NCI-H128 (cell line): ENCODE data around the gene CCDC116.

Source experiments
- DNase-seq: peaks from one replicate; lab custom pipeline; 2025; ENCODE audit not compliant: unreplicated experiment; lab: John Stamatoyannopoulos, UW

Gene CCDC116

GRCh38 chr22:21679383-21679782 is 46.8 kb downstream of the CCDC116 start:
- no peak for DNase-seq

DNA sequence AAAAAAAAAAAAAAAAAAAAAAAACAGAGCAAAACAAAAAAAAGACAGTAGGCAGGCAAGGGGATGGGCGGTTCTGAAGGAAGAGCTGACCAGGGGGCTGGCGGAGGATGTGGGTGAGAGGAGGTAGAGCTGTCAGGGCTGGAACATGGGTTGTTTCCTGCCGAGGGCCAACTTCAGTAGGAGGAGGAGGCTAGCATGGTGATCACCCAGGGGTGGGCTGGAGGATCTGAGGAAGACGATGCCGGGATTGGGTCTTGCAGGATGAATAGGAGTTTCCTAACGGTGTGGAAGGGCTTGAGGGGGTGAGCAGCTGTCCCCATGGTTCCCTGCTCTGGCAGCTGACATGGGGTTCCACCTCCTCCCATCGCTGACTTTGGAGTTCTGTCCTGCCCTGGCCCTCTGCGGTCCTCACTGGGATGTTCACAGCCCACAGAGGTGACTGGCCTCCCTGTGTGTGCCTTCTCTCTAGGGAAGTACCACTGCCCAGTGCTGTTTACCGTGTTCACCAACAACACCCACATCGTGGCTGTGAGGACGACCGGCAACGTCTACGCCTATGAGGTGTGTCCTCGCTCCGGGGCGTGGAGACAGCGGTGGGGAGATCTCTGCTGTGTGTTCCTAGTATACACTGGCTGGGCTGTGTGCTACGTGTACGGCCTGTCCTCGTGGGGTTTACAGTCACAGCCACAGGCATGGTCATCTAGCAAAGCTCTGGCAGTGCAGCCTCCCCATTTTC is 48.4 kb downstream of the CCDC116 start:
- DNase-seq = no peak

GRCh38 chr22:21681566-21682370 is 49.2 kb downstream of the CCDC116 start:
- no peak for DNase-seq

DNA sequence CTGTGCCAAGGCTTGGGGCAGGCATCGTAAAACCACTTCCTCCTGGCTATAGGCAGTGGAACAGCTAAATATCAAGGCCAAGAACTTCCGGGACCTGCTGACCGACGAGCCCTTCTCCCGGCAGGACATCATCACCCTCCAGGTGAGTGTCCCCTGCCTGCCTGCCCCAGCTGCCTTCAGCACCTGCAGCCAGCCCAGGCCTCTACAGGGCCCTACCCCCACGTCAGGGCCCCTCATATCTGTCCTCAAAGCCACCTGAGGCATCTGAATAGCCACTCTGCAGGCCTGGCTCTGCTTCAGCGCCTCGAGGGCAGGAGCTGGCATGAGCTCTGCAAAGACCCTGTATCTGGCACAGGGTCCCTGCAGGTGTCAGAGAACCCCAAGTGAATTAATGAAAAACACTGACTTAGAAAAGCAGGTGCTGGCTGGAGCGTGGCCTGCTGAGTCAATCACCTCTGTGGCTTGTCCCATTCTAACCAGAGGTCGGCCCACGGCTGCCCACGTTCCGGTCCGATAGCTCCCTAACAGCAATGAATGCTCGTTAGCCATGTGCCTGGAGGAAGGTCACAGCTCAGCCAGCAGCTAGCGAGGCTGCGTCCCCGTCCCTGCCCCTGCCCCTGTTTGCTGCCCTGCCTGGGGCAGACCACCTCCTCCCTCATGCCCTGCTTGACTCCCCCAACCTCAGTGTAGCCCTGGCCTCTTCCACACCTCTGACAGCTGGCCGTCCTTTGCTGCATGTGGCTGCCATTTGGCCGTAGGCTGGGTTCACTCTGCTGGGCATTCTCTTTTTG is 50.0 kb downstream of the CCDC116 start:
- DNase-seq = no peak

GRCh38 chr22:21683401-21683811 is 50.8 kb downstream of the CCDC116 start:
- no peak for DNase-seq

DNA sequence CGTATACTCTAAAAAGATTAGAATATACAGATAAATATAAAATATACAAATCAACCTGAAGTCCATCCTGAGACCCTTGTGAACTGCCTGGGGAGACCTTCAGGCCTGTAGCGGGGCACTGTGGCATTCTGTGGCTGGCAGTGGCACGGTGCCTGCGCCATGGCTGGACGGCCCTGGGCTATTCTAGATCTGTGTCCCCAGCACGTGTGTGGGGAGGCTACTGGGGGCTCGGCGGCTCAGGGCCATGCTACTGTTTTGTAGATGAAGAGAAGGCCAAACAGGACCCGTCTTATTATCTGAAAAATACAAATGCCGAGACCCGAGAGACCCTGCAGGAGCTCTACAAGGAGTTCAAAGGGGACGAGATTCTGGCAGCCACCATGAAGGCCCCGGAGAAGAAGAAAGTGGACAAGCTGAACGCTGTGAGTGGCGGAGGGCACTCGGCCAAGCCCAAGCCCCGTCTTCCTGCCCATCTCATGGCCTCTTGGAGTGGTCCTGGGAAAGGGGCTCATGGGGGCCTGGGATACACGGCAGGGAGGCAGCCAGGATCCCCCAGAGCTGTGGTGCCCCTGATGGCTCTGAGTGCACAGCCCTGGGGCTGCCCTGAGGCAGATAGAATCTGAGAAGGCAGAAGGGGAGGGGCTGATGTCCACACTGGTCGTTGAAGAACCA is 52.1 kb downstream of the CCDC116 start:
- no peak for DNase-seq

- DNase-seq = no peak
These were observed 52.6 kb downstream of the CCDC116 start for GRCh38 chr22:21685164-21685513.

DNA sequence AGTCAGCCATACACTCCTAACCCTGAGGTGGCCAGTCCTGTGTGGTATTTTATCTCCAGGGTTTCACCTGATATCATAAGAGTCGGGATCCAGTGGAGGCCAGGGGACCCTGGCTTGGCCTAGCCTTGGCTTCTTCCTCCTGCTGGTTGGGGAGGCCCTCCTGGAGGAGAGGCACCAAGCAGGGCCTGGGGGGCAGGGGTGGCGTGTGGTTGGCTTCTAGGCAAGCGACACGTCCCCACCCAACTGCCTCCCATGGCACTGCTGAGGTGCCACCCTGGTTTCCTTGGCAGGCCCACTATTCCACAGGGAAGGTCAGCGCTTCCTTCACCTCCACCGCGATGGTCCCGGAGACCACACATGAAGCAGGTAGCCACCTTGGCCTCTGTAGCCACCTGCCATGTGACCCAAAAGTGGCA is 53.6 kb downstream of the CCDC116 start:
- DNase-seq = no peak
